ENCODE results near the gene SPHKAP.

SPHKAP gene

DNA sequence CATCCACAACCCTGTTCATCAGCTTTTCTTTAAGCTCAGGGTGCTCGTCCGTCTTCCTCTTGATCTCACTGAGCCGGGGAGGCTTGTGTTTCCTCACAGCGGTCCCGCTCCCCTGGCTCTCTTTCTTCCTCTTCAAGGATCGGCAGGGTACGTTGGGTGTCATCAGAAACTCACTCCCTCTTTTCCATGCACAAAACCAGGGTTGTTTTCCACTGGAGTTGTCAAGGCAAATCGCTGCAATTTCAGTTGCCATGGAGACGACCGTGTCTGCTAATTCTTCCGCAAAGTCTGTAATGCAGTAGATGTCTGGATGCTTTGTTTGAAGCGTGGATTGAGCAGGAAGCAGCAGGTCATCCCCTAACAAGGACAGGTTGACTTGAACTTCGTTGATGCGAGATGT, 163.7 kb downstream of the SPHKAP start:
- H3K9ac ChIP-seq (ENCODE audit: low read length) = no peak overlapping the region
- H3K4me1 ChIP-seq (ENCODE audit: insufficient read depth, low read length, severe bottlenecking) = no peaks in the 10 kb centered on the region
- H3F3A ChIP-seq (ENCODE audit: insufficient read depth, low read length) = no peaks in the 10 kb centered on the region
- H3K9me3 ChIP-seq (ENCODE audit: low read length) = no peaks in the 10 kb centered on the region
- H3K36me3 ChIP-seq (ENCODE audit: insufficient read depth, low read length) = no peaks in the 10 kb centered on the region
- H4K20me1 ChIP-seq (ENCODE audit: insufficient read depth, low read length) = no peaks in the 10 kb centered on the region
- H2AFZ ChIP-seq (ENCODE audit: low read length) = no peak overlapping the region
- TF ChIP-seq, protein P1, sequence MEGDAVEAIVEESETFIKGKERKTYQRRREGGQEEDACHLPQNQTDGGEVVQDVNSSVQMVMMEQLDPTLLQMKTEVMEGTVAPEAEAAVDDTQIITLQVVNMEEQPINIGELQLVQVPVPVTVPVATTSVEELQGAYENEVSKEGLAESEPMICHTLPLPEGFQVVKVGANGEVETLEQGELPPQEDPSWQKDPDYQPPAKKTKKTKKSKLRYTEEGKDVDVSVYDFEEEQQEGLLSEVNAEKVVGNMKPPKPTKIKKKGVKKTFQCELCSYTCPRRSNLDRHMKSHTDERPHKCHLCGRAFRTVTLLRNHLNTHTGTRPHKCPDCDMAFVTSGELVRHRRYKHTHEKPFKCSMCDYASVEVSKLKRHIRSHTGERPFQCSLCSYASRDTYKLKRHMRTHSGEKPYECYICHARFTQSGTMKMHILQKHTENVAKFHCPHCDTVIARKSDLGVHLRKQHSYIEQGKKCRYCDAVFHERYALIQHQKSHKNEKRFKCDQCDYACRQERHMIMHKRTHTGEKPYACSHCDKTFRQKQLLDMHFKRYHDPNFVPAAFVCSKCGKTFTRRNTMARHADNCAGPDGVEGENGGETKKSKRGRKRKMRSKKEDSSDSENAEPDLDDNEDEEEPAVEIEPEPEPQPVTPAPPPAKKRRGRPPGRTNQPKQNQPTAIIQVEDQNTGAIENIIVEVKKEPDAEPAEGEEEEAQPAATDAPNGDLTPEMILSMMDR (IDR thresholded peaks at IDR 0.05; ENCODE audit: low read length) = no peak
- TF ChIP-seq EZH2 (IDR thresholded peaks at IDR 0.05; ENCODE audit: borderline replicate concordance, low read length) = no peak
- no peaks in the 10 kb centered on the region for H3K27me3 ChIP-seq (ENCODE audit: insufficient read depth, low read length)
- no peak overlapping the region for H3K27ac ChIP-seq (ENCODE audit: low read depth, low read length, poor library complexity, severe bottlenecking)
- H3K9me2 ChIP-seq (ENCODE audit: low read depth, low read length) = no peaks in the 10 kb centered on the region
- no peaks in the 10 kb centered on the region for H3K79me2 ChIP-seq (ENCODE audit: insufficient read depth, low read length)
- no peak overlapping the region for H3K4me3 ChIP-seq (ENCODE audit: low read depth, low read length, poor library complexity, severe bottlenecking)
- H3K4me2 ChIP-seq (ENCODE audit: low read length) = no peak overlapping the region

DNA sequence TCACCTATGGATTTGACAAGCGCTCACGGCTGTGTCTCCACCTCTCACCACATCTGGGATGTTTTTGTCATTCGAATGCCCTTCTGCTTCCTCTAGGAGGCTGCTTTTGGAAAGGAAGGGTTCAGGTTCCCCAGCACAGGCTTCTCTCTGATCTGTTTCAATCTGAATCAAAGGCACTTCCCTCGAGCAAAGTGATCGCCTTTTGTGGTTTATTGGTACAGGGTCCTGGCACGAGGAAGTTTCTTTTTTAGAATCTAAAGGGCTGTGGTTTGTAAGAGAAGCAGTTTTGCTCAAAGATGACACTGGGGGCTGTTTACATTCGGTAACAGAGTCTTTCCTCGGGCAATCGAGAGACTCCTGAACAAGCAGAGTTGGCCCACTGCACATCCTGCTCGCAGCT, 165.1 kb downstream of the SPHKAP start:
- no peak overlapping the region for H2AFZ ChIP-seq (ENCODE audit: low read length)

DNA sequence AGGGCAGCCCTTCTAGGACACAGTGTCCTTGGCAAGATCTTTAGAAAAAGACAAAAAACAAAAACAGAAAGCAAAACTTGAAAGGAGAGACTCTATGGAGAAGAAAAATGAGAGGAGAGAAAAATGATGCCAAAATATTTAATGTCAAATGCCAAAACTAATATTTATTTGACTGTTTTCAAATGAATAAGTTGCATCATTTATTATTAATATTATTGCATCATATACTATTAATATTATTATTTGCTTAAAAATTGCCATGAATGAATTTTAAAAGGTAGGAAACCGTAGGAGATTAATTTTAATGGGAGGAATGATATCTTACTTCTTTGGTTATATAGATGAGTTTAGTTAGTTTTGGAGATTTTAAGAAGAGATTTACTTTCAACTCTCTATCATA, 165.7 kb downstream of the SPHKAP start:
- no peak overlapping the region for H3K9ac ChIP-seq (ENCODE audit: low read length)
- H2AFZ ChIP-seq (ENCODE audit: low read length) = no peak overlapping the region
- H3K36me3 ChIP-seq (ENCODE audit: insufficient read depth, low read length) = no peaks in the 10 kb centered on the region
- H3F3A ChIP-seq (ENCODE audit: insufficient read depth, low read length) = no peaks in the 10 kb centered on the region
- H3K9me3 ChIP-seq (ENCODE audit: low read length) = no peaks in the 10 kb centered on the region
- no peak overlapping the region for H3K4me3 ChIP-seq (ENCODE audit: low read depth, low read length, poor library complexity, severe bottlenecking)
- H4K20me1 ChIP-seq (ENCODE audit: insufficient read depth, low read length) = no peaks in the 10 kb centered on the region
- H3K4me1 ChIP-seq (ENCODE audit: insufficient read depth, low read length, severe bottlenecking) = no peaks in the 10 kb centered on the region
- no peak overlapping the region for H3K27ac ChIP-seq (ENCODE audit: low read depth, low read length, poor library complexity, severe bottlenecking)
- TF ChIP-seq EZH2 (IDR thresholded peaks at IDR 0.05; ENCODE audit: borderline replicate concordance, low read length) = no peak
- H3K79me2 ChIP-seq (ENCODE audit: insufficient read depth, low read length) = no peaks in the 10 kb centered on the region
- no peaks in the 10 kb centered on the region for H3K27me3 ChIP-seq (ENCODE audit: insufficient read depth, low read length)
- no peaks in the 10 kb centered on the region for H3K9me2 ChIP-seq (ENCODE audit: low read depth, low read length)
- H3K4me2 ChIP-seq (ENCODE audit: low read length) = no peak overlapping the region

More for the DNA sequence above, 165.1 kb downstream of the SPHKAP start:
- Histone ChIP-seq H3K4me2 (ENCODE audit: low read length) (no peak overlapping the region), H3K36me3 (ENCODE audit: insufficient read depth, low read length) (no peaks in the 10 kb centered on the region), H3K4me3 (ENCODE audit: low read depth, low read length, poor library complexity, severe bottlenecking) (no peak overlapping the region), H3K9ac (ENCODE audit: low read length) (no peak overlapping the region), H3K9me2 (ENCODE audit: low read depth, low read length) (no peaks in the 10 kb centered on the region), H3K27me3 (ENCODE audit: insufficient read depth, low read length) (no peaks in the 10 kb centered on the region), H3F3A (ENCODE audit: insufficient read depth, low read length) (no peaks in the 10 kb centered on the region), H3K27ac (ENCODE audit: low read depth, low read length, poor library complexity, severe bottlenecking) (no peak overlapping the region), H3K79me2 (ENCODE audit: insufficient read depth, low read length) (no peaks in the 10 kb centered on the region), H4K20me1 (ENCODE audit: insufficient read depth, low read length) (no peaks in the 10 kb centered on the region), H3K4me1 (ENCODE audit: insufficient read depth, low read length, severe bottlenecking) (no peaks in the 10 kb centered on the region), H3K9me3 (ENCODE audit: low read length) (no peaks in the 10 kb centered on the region)
- TF ChIP-seq, protein P1 (IDR thresholded peaks at IDR 0.05; ENCODE audit: low read length) = no peak
- TF ChIP-seq EZH2 (IDR thresholded peaks at IDR 0.05; ENCODE audit: borderline replicate concordance, low read length) = no peak

DNA sequence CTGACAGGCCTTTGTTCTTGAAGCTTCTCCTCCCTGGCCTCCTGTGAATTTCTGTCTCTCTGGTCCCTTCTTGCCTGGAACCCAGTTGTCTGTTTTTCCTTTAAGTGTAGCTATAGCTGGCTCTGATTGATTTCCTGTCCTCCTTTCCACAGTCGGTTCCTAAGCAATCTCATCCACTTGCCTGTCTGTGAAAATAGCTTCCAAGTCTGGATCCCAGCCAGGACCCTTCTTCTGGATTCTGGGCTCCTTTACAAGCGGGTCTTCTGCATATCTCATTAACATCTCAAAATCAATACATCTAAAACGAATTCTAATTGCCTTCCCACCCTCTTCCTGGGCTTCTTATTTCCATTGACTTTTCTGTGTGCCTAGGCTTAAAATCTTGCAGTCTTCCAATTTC, 185.1 kb downstream of the SPHKAP start:
- Histone ChIP-seq H3K9ac (ENCODE audit: low read length) (no peak overlapping the region), H3K36me3 (ENCODE audit: insufficient read depth, low read length) (no peaks in the 10 kb centered on the region), H3K79me2 (ENCODE audit: insufficient read depth, low read length) (no peaks in the 10 kb centered on the region), H3K27me3 (ENCODE audit: insufficient read depth, low read length) (no peaks in the 10 kb centered on the region), H2AFZ (ENCODE audit: low read length) (no peak overlapping the region), H3K9me3 (ENCODE audit: low read length) (no peaks in the 10 kb centered on the region), H4K20me1 (ENCODE audit: insufficient read depth, low read length) (no peaks in the 10 kb centered on the region), H3K4me3 (ENCODE audit: low read depth, low read length, poor library complexity, severe bottlenecking) (no peak overlapping the region), H3K9me2 (ENCODE audit: low read depth, low read length) (no peaks in the 10 kb centered on the region), H3K4me2 (ENCODE audit: low read length) (no peak overlapping the region), H3K4me1 (ENCODE audit: insufficient read depth, low read length, severe bottlenecking) (no peaks in the 10 kb centered on the region), H3K27ac (ENCODE audit: low read depth, low read length, poor library complexity, severe bottlenecking) (no peak overlapping the region), H3F3A (ENCODE audit: insufficient read depth, low read length) (no peaks in the 10 kb centered on the region)
- TF ChIP-seq, protein P1 (IDR thresholded peaks at IDR 0.05; ENCODE audit: low read length) = no peak
- TF ChIP-seq EZH2 (IDR thresholded peaks at IDR 0.05; ENCODE audit: borderline replicate concordance, low read length) = no peak
